ENCODE data around the gene NAB2.
"Not testable (repeated sequence)": the region's sequence is repeated elsewhere in the genome, so short reads cannot be mapped to it uniquely, and the experiment has no call there.

Gene NAB2

GRCh38 chr12:57111031-57111734 is 22.3 kb downstream of the NAB2 start, which contains the start of gene STAT6:
Gene STAT6 (minus strand): TSS chr12:57111362. CDS start chr12:57108278, 3,084 bp downstream.
- DNase-seq (ENCODE audit: low read depth in 2 of 2), result peak; percentile 51 to 65

- no peak for DNase-seq (ENCODE audit: low read depth in 2 of 2)
These were observed 23.8 kb downstream of the NAB2 start for GRCh38 chr12:57112492-57113294.

GRCh38 chr12:57116580-57117281 is 27.8 kb downstream of the NAB2 start:
- no peak for DNase-seq (ENCODE audit: low read depth in 2 of 2)

GRCh38 chr12:57118711-57119271 is 29.9 kb downstream of the NAB2 start:
- no peak for DNase-seq (ENCODE audit: low read depth in 2 of 2)

- no peak for DNase-seq (ENCODE audit: low read depth in 2 of 2)
These were observed 30.6 kb downstream of the NAB2 start for GRCh38 chr12:57119294-57120085.

GRCh38 chr12:57120718-57121117 is 31.8 kb downstream of the NAB2 start:
- not testable (repeated sequence) for DNase-seq (ENCODE audit: low read depth in 2 of 2)

GRCh38 chr12:57123813-57124212 is 34.9 kb downstream of the NAB2 start:
- DNase-seq (ENCODE audit: low read depth in 2 of 2), result no peak

GRCh38 chr12:57124261-57124877 is 35.5 kb downstream of the NAB2 start:
- peak; percentile 33 to 63 for DNase-seq (ENCODE audit: low read depth in 2 of 2)

GRCh38 chr12:57126061-57126460 is 37.1 kb downstream of the NAB2 start:
- DNase-seq (ENCODE audit: low read depth in 2 of 2), result no peak

- no peak for DNase-seq (ENCODE audit: low read depth in 2 of 2)
These were observed 37.6 kb downstream of the NAB2 start for GRCh38 chr12:57126561-57126960.

GRCh38 chr12:57127101-57127725 is 38.3 kb downstream of the NAB2 start:
- DNase-seq (ENCODE audit: low read depth in 2 of 2), result peak; percentile 22 to 39

GRCh38 chr12:57127726-57128518 is 39.0 kb downstream of the NAB2 start, which contains the start of gene LRP1:
Gene LRP1 (plus strand): TSS chr12:57128483. CDS start chr12:57128965, 482 bp downstream.
- DNase-seq (ENCODE audit: low read depth in 2 of 2), result peak; percentile 49 to 52

- DNase-seq (ENCODE audit: low read depth in 2 of 2), result no peak
These were observed 39.8 kb downstream of the NAB2 start for GRCh38 chr12:57128519-57129247.

GRCh38 chr12:57129321-57129842 is 40.5 kb downstream of the NAB2 start:
- DNase-seq (ENCODE audit: low read depth in 2 of 2), result no peak

- no peak for DNase-seq (ENCODE audit: low read depth in 2 of 2)
These were observed 41.0 kb downstream of the NAB2 start for GRCh38 chr12:57129889-57130288.

GRCh38 chr12:57130941-57131340 is 42.0 kb downstream of the NAB2 start:
- DNase-seq (ENCODE audit: low read depth in 2 of 2), result no peak

GRCh38 chr12:57131896-57132744 is 43.2 kb downstream of the NAB2 start:
- no peak for DNase-seq (ENCODE audit: low read depth in 2 of 2)
